SH-SY5Y (cell line): ENCODE results near the gene ARFGEF2.

Experiments used
- GATA2 ChIP-seq: IDR thresholded peaks from 2 replicates; pipeline ENCODE4 v1.6.1; 2011; ENCODE audit warnings: mild to moderate bottlenecking, low read depth, low read length
- GATA3 ChIP-seq: IDR thresholded peaks from 2 replicates; pipeline ENCODE4 v1.6.1; 2011; ENCODE audit warnings: low read depth, mild to moderate bottlenecking, low read length, moderate library complexity

DNA sequence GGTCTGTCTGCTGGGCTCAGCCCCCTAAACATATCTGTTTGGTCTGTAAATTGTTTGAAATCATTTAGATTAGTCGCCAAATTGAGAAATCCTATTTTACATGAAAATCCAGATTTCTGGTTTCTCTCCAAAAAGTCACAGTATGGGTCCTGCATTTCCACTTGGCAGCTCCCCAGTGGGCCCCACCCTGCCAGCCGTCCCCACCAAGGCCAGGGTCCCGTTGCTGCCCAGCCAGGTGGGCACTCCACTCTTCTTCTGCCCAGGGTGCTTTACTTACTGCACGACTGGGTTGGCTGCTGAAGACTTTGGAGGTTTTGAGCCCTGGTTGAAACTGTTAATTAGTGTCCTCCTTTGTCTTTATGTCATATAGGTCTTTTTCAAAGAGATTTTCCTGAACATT, 50.4 kb downstream of the ARFGEF2 start:
- TF ChIP-seq GATA2 (no peak), GATA3 (no peak)
